ENCODE results near the gene AEN. TPM values are rescaled to one million over a fixed set of nuclear protein-coding genes. Genes with fewer than 3 reads are reported as not detected.

The AEN gene
- total and polyA plus RNA-seq, 3 donors from 2014 or later, result 22.5 to 32.9 (median 31.0) TPM

DNA sequence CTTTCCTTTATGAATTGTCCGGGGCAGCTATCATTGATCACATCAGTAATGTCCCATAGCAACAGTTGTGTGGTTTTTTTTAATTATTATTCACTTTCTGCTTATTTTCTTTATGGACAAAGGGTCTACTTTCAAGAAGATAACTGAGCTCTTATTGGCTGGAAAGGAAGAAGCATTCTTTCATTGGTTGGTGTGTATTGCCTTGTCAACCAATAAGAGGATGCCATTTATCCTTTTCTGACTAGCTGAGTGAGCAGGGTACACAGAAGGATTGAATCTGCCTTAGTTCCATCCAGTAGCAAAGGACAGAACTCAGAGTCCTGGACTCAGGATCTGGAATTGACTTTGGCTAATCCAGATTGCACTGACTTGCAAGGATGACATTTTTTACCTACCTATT lies 13.2 kb upstream of the AEN start:
- Histone ChIP-seq H3K27ac (no peak overlapping the region), H3K36me3 (ENCODE audit: low read depth, missing control alignments) (no peaks in the 10 kb centered on the region), H3K4me3 (no peak overlapping the region), H3K4me1 (peaks cover 15% of the 10 kb centered on the region), H3K9me3 (no peaks in the 10 kb centered on the region), H3K27me3 (no peaks in the 10 kb centered on the region)
- WGBS, 2 donors, result 63 to 78% methylated on average over 1 of the region's 1 CpG
- DNase-seq, result no peak
- TF ChIP-seq, protein P1, sequence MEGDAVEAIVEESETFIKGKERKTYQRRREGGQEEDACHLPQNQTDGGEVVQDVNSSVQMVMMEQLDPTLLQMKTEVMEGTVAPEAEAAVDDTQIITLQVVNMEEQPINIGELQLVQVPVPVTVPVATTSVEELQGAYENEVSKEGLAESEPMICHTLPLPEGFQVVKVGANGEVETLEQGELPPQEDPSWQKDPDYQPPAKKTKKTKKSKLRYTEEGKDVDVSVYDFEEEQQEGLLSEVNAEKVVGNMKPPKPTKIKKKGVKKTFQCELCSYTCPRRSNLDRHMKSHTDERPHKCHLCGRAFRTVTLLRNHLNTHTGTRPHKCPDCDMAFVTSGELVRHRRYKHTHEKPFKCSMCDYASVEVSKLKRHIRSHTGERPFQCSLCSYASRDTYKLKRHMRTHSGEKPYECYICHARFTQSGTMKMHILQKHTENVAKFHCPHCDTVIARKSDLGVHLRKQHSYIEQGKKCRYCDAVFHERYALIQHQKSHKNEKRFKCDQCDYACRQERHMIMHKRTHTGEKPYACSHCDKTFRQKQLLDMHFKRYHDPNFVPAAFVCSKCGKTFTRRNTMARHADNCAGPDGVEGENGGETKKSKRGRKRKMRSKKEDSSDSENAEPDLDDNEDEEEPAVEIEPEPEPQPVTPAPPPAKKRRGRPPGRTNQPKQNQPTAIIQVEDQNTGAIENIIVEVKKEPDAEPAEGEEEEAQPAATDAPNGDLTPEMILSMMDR (IDR thresholded peaks at IDR 0.05), result no peak
- no peak for TF ChIP-seq POLR2A (IDR thresholded peaks at IDR 0.05)
- intact Hi-C loops (cut with DNase I; ENCODE audit: low total_unique reads), result no loop called here

DNA sequence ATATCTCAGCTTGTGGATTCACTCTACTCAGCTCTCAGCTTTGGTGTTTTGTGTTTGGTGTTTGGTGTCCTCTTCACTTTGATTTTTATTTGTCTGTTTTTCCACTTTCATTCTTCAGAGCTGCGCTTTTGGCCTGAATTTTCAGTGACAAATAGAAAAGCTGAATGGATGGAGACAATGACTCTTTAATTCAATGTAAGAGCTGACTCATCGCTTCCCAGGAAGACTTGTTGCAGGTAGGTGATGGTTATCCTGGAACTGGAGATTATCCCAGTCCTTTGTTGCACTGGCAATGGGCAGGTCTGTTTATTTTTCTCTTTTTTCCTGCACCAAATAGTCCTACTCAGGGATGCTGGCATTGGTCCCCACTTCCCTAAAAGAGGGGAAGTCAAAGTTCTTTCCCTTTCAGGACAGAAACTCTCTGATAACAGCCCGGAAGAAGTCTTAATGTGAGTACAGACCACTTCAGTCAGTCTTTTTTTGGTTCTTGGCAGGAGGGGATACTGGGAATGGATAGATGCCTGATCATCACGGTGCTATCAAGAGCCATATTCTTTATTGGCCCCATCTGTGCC lies 12.4 kb upstream of the AEN start:
- no peak for DNase-seq
- 72 to 81% methylated on average over 4 of the region's 4 CpGs for WGBS, 2 donors
- intact Hi-C loops (cut with DNase I; ENCODE audit: low total_unique reads), result no loop called here

DNA sequence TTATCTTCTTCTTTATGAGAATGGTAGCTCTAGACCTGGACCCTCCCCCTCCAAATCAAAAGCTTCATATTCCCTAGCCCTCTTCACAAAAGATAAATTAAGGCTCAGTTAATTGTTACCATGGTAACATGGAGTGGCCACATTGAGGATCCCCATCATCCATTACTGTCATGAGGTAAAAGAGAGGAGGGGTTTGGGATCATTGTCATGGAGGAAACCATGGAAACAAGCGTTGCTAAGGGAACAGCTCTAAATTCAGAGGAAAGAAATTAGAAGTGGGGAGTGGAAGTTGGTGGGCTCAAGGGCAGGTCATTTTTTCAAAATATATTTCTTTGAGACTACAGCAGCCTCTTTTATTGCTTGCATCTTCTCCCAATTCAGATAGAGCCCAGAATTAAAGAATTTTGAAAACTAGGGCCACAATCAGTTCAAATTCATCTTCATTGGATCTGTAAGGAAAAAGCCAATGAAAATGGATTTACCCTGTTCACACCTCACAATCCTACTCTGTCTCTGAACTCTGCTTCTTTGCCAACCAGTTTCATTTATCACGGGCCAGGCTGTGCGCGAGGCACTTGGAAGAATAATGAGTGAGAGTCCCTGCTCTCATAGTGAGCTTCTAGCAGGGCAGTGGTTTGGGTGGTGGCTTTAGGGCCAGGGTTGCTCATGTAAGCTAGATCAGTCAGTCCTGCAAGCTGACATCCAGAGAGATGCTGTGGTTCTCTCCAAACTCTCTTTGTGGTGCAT lies 11.6 kb upstream of the AEN start:
- Histone ChIP-seq H3K4me1 (peaks cover 14% of the 10 kb centered on the region), H3K4me3 (no peak overlapping the region), H3K27me3 (no peaks in the 10 kb centered on the region), H3K36me3 (ENCODE audit: low read depth, missing control alignments) (no peaks in the 10 kb centered on the region), H3K27ac (no peak overlapping the region), H3K9me3 (no peaks in the 10 kb centered on the region)
- DNase-seq, result no peak
- intact Hi-C loops (cut with DNase I; ENCODE audit: low total_unique reads), result loop anchor here (10.0 kb wide), 1 partner anchor 135 kb away; no protein-coding TSS in a partner anchor
- no peak for TF ChIP-seq POLR2A (IDR thresholded peaks at IDR 0.05)
- TF ChIP-seq, protein P1 (IDR thresholded peaks at IDR 0.05), result no peak
- 83 to 84% methylated on average over 4 of the region's 4 CpGs for WGBS, 2 donors

More for the DNA sequence above, 12.4 kb upstream of the AEN start:
- H3K4me3 ChIP-seq, result no peak overlapping the region
- H3K27ac ChIP-seq, result no peak overlapping the region
- peaks cover 15% of the 10 kb centered on the region for H3K4me1 ChIP-seq
- no peaks in the 10 kb centered on the region for H3K36me3 ChIP-seq (ENCODE audit: low read depth, missing control alignments)
- no peaks in the 10 kb centered on the region for H3K27me3 ChIP-seq
- TF ChIP-seq POLR2A (IDR thresholded peaks at IDR 0.05), result no peak
- TF ChIP-seq, protein P1 (IDR thresholded peaks at IDR 0.05), result no peak
- no peaks in the 10 kb centered on the region for H3K9me3 ChIP-seq

DNA sequence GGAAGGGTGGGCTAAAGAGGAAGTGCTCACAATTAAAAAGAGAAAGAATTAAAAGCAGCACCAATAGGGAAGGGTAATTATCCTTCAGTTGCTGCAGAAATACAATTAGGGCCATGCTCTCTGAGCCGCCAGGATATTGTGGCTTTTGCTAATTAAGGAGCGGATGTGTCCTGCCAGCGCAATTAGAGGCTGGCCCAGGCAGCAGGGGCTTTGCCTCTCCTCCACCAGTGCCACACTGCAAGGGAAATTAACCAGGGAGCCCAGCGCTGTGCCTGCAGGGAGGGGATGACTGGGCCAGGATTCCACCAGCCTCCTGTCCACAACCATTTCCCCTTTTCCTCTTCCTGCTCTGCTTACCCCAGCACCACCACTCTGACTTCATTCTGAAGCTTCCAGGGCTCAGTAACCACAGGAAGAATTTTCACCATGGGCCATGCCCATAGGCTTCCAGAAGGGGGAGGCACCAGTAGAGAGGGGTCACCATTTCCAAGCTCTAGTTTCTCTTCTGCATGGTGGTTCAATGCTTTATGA lies 10.4 kb upstream of the AEN start:
- peaks cover 4% of the 10 kb centered on the region for H3K4me1 ChIP-seq
- no peak for DNase-seq
- no peak overlapping the region for H3K27ac ChIP-seq
- H3K36me3 ChIP-seq (ENCODE audit: low read depth, missing control alignments), result no peaks in the 10 kb centered on the region
- no peaks in the 10 kb centered on the region for H3K9me3 ChIP-seq
- no peaks in the 10 kb centered on the region for H3K27me3 ChIP-seq
- WGBS, 2 donors, result 58 to 69% methylated on average over 4 of the region's 4 CpGs
- H3K4me3 ChIP-seq, result no peak overlapping the region
- TF ChIP-seq, protein P1 (IDR thresholded peaks at IDR 0.05), result no peak
- no peak for TF ChIP-seq POLR2A (IDR thresholded peaks at IDR 0.05)
- intact Hi-C loops (cut with DNase I; ENCODE audit: low total_unique reads), result loop anchor here (10.0 kb wide), 1 partner anchor 136 kb away; no protein-coding TSS in a partner anchor

All from testis (tissue), 3 donors.